NCI-H1092 treated with DMSO at 0.1 percent for 48 hours (cell line): ENCODE results near the gene RHOV.
"Not testable (repeated sequence)": the region's sequence is repeated elsewhere in the genome, so short reads cannot be mapped to it uniquely, and the experiment has no call there.

Source experiments
- DNase-seq: peaks from one replicate; lab custom pipeline; 2025; lab: John Stamatoyannopoulos, UW

Gene RHOV

DNA sequence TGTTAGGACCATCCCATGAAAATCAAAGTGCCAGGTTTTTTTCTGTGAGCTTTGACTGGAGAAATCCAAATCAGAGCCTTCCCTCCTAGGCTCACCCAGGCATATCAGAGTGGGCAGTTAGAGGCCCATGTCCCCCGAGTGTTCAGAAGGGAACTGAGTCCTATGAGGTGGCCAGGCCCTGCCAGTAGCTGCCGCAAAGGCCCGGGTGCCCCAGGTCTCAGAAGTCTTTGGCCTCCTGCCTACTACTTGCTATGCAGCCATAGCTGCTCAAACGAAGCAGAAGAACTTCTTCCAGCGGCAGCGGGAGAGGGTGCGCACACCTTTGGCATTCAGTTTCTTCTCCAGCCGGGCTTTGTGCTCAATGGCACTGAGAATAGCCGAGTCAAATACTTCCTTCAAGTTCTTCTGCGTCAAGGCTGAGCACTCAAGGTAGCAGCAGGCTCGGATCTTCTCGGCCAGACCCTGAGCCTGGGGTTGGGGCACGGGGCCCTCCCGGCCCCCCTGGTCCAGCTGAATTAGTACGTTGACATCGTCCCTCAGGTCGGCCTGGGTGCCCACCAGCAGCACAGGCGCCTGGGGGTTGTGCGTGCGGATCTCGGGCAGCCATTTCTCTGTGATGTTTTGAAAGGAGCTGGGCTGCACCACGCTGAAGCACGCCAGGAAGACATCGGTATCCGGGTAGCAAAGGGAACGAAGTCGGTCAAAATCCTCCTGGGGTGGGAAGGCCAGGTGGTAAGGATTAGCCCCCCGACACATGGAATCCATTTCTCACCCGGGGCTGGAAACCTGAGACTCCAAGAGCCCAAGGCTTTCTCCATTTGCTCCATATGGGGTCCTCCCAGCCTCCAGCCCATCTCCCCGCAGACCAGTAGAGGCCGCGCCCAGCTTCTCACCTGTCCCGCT, 992 bp downstream of the RHOV start:
- no peak for DNase-seq

- no peak for DNase-seq
Measured at GRCh38 chr15:40871749-40872617, 2.1 kb downstream of the RHOV start.

DNA sequence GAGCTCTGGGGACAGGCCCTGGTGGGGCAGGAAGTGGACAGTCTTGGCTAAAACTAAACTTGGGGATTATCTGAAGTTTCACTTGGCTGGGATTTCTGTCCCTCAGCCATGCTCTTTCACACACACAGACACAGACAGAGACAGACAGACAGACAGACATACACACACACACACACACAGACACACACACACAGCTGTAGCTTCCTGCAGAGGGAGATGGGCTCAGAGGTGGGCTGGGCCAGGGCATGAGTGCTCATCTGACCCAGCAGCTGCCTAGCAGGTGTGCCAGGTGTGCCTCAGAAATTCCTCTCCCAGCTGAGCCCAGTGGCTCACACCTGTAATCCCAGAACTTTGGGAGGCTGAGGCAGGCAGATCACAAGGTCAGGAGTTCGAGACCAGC, 3.3 kb downstream of the RHOV start:
- no peak for DNase-seq

DNA sequence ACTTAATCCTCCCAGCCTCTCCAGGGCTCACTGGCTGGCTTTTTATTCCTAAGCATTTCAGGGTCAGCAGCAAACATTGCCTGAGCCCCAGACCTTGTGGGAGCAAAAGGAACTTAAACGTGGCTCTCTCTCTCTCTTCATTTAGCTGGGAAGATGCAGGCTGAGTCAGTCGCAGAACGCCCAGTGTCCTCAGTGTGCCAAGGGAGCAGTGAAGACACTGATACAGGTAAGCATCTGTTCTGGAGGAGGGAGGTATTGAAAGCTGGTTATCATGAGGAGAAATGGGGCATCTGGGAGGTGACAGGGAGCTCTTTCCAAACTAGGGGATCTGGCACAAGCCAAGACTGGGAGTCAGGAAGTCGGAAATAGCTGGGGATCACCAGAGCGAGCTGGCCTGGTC, 4.3 kb downstream of the RHOV start:
- no peak for DNase-seq

DNA sequence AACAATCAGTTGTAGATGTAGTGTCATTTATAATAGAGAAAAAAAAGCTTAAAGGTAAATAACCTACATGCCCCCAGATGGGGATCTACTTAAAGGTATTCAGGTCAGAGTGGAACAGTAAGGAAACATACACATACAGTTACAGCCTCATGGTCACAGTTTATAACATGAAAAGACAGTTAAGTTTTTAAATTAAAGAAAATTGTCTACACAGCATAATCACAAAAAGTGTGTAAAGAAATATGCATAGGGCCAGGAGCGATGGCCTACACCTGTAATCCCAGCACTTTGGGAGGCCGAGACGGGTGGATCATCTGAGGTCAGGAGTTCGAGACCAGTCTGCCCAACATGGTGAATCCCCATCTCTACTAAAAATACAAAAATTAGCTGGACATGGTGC, 6.8 kb downstream of the RHOV start:
- no peak for DNase-seq

- no peak for DNase-seq
Measured at GRCh38 chr15:40863660-40864270, 10.3 kb downstream of the RHOV start.

DNA sequence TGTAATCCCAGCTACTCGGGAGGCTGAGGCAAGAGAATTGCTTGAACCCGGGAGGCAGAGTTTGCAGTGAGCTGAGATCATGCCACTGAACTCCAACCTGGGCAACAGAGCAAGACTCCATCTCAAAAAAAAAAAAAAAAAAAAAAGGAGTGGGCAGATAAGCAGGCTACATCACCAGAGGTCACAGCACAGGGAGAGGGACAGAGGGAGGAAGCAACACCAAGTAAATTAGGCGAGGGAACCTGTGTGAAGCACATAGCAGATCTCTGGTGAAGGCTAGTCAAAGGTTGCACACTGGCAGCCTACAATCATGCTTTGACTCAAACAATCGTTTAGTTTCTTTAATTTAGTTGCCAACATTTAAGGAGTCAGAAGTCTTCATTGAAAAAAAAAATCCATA, 12.9 kb downstream of the RHOV start:
- not testable (repeated sequence) for DNase-seq

GRCh38 chr15:40859206-40859851, 14.7 kb downstream of the RHOV start:
- DNase-seq, result peak; percentile 49

DNA sequence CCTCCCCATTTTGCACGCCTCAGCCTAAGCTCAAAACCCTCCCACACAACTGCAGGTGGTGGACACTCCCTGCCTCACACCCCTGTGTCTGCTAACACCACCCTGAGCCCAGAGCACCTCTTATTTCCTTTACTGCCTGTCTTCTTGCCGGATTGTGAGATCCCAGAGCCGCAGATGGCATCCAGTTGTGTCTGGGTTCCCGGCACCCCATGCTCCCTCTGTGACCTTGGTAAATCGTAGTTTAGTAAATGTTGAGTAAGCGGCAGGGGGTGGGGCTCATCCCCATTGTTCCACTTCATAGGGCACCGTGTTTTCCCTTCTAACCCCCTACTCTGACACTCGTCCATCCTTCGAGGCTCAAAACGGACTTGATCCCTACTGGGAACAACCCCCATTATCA, 15.3 kb downstream of the RHOV start:
- DNase-seq, result no peak

GRCh38 chr15:40857601-40858341, 16.3 kb downstream of the RHOV start:
- peak; percentile 41 for DNase-seq

- no peak for DNase-seq
Measured at GRCh38 chr15:40856746-40857145, 17.3 kb downstream of the RHOV start.

DNA sequence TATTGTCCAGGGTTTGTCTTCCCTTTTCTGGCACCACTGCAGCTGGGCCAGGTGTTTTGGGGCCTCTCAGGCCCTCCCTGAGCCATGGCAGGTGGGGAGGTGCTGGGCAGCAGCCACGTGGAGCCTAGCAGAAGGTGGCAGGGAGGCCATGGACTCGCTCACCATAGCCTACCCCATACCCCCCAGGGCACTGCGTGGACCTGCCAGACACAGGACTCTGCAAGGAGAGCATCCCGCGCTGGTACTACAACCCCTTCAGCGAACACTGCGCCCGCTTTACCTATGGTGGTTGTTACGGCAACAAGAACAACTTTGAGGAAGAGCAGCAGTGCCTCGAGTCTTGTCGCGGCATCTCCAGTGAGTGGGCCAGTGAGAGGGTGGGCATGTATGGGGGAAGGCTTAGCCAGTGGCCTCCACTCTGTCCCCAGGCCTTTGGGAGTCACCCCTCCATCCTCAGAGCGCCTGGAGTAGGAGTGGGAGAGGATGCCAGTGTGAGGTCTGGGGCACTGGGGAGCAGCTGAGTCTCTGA, 18.3 kb downstream of the RHOV start:
- DNase-seq, result no peak

- no peak for DNase-seq
Measured at GRCh38 chr15:40854161-40854560, 19.9 kb downstream of the RHOV start.

GRCh38 chr15:40853241-40853890, 20.7 kb downstream of the RHOV start:
- DNase-seq, result no peak

GRCh38 chr15:40852529-40852928, 21.5 kb downstream of the RHOV start:
- DNase-seq, result no peak

GRCh38 chr15:40850576-40851112, 23.4 kb downstream of the RHOV start:
- DNase-seq, result no peak

DNA sequence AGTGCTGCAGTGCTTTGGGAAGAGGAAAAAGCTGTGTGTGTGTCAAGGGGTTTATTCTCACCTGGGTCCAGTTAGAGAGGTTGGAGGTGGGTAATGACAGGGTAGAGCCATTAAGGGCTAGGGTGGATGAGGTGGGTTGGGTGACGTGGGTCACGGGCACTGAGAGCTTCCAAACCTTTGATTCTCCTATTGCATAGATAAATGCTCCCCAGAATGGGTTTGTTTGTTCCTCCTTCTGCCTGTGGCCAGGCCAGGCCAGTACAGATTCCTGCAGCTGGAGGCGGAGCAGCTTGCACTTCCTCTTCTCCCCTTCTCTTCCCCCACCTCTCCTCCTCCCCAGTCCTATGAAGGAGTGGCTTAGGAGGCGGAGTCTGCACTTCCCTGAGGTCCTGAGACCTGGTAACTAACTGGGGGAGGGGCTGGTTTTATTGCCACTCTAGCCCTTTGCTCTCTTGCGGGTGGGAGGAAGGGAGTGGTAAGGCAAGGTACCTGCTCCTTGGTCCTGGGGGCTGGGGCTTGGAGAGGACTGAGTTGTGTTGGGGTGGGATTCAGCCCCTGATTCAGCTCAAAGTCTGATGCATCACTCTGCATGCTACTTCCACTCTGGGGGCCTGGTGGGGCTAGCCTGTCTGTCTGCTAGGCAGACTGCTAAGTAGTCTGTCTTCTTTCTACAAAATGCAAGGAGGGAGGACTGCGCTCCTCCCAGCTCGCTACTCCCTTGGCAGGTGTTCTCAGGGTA, 26.6 kb downstream of the RHOV start:
- no peak for DNase-seq

- no peak for DNase-seq
Measured at GRCh38 chr15:40846841-40847222, 27.2 kb downstream of the RHOV start.

DNA sequence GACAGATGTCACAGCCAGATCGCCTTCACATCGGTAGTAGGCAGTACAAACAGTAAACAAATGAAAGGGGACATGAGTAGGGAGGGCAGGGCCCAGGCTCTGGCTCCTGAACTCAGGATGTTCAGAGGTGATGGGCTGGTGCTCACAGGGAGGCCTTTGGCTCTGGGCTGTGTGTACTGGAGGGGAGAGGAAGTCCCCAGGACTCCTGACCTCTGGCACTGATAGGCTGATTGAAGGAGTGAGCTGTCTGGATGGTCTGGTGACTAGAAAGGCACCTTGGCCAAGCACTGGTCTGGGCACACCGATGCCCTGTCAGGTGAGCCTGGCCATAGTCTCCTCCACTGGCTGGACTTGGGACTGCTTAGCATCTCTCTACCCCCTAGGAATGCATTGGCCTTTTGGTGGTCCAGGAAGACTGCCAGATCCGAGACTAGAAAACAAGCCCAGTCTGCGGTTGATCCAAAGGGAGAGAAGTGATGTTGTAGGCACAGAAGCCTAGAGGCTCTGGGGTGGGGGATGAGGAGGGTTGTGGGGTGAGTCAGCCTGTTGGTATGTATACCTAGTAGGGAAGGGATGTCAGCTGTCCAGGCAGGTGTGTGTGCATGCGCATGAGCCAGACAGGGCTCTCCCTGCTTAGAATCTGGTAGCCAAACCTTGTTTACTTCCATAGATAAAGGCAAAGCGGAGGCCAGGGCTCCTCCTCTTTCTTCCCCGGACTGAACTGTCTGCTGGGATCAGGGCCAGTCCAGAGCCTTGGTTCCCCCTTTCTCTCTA, 28.3 kb downstream of the RHOV start:
- DNase-seq, result no peak
